ENCODE measurements around the gene SLC7A14.

SLC7A14 gene

GRCh38 chr3:170593634-170594033, 7.8 kb upstream of the SLC7A14 start:
- no peak for DNase-seq (ENCODE audit: low read depth)
- no peak for TF ChIP-seq POLR2A (IDR thresholded peaks at IDR 0.05; ENCODE audit: extremely low read depth, insufficient read length)
- TF ChIP-seq, protein P1, sequence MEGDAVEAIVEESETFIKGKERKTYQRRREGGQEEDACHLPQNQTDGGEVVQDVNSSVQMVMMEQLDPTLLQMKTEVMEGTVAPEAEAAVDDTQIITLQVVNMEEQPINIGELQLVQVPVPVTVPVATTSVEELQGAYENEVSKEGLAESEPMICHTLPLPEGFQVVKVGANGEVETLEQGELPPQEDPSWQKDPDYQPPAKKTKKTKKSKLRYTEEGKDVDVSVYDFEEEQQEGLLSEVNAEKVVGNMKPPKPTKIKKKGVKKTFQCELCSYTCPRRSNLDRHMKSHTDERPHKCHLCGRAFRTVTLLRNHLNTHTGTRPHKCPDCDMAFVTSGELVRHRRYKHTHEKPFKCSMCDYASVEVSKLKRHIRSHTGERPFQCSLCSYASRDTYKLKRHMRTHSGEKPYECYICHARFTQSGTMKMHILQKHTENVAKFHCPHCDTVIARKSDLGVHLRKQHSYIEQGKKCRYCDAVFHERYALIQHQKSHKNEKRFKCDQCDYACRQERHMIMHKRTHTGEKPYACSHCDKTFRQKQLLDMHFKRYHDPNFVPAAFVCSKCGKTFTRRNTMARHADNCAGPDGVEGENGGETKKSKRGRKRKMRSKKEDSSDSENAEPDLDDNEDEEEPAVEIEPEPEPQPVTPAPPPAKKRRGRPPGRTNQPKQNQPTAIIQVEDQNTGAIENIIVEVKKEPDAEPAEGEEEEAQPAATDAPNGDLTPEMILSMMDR (IDR thresholded peaks at IDR 0.05; ENCODE audit: low read depth, low read length), result no peak
- TF ChIP-seq MYC (IDR thresholded peaks at IDR 0.05; ENCODE audit: low read depth, low read length), result no peak
- no peak for TF ChIP-seq MAX (IDR thresholded peaks at IDR 0.05; ENCODE audit: low read depth, low read length)
- no peak overlapping the region for H3K4me3 ChIP-seq (ENCODE audit: low read depth, low read length)

GRCh38 chr3:170589113-170589512, 3.2 kb upstream of the SLC7A14 start:
- DNase-seq (ENCODE audit: low read depth), result no peak
- H3K4me3 ChIP-seq (ENCODE audit: low read depth, low read length), result no peak overlapping the region
- TF ChIP-seq MYC (IDR thresholded peaks at IDR 0.05; ENCODE audit: low read depth, low read length) (no peak), MAX (IDR thresholded peaks at IDR 0.05; ENCODE audit: low read depth, low read length) (no peak), POLR2A (IDR thresholded peaks at IDR 0.05; ENCODE audit: extremely low read depth, insufficient read length) (no peak)
- TF ChIP-seq, protein P1 (IDR thresholded peaks at IDR 0.05; ENCODE audit: low read depth, low read length), result no peak

DNA sequence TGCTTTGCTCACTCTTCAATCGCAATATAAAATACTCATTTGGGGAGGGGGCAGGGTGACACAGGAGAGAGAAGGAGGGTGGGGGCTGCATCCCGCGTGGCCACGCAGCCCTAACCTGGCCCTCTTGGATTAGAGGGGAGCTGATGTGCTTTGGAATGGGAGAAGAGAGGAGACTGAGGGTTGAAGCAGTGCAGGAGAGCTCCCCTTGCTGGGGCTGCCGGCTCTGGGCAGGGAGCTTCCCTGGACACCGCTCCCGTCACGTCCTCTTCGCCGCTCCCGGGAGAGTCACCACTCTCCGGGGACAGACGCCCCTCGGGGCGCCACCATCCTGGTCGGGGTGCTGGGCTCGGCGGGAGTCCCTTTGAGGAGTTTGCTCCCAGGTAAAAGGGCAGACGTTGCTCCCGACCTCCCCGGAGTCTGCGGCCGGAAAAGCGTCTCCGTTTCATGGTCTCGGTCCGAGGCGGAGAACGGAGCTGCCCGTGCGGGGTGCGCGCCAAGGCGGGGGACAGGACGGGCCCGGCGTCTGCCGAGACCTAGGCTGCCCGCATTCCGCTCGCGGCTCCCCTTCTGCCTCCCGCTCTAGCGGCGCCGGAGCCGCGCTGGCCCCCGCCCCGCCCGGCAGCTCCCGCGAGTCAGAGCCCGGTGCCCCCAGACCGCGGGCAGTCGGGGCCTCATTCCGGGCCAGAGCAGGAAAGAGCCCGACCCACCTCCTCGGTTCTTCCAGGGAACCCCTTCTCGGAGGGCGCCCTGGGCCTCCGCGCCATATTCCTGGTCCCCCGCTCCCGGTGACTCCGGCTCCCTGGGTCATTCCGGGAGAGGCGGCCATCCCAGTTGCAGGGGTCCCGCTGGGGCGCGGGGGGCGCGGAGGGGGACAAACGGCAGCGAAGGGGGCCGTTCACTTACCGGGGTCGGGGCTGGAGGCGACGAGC, 603 bp downstream of the SLC7A14 start:
- H3K4me3 ChIP-seq (ENCODE audit: low read depth, low read length), result no peak overlapping the region
- no peak for DNase-seq (ENCODE audit: low read depth)
- TF ChIP-seq, protein P1 (IDR thresholded peaks at IDR 0.05; ENCODE audit: low read depth, low read length), result no peak
- TF ChIP-seq MYC (IDR thresholded peaks at IDR 0.05; ENCODE audit: low read depth, low read length), result no peak
- no peak for TF ChIP-seq POLR2A (IDR thresholded peaks at IDR 0.05; ENCODE audit: extremely low read depth, insufficient read length)
- TF ChIP-seq MAX (IDR thresholded peaks at IDR 0.05; ENCODE audit: low read depth, low read length), result no peak

GRCh38 chr3:170584585-170585007, 1.3 kb downstream of the SLC7A14 start:
- H3K4me3 ChIP-seq (ENCODE audit: low read depth, low read length), result no peak overlapping the region
- peak; percentile 47 for DNase-seq (ENCODE audit: low read depth)
- TF ChIP-seq POLR2A (IDR thresholded peaks at IDR 0.05; ENCODE audit: extremely low read depth, insufficient read length), result no peak
- TF ChIP-seq, protein P1 (IDR thresholded peaks at IDR 0.05; ENCODE audit: low read depth, low read length), result no peak
- no peak for TF ChIP-seq MYC (IDR thresholded peaks at IDR 0.05; ENCODE audit: low read depth, low read length)
- no peak for TF ChIP-seq MAX (IDR thresholded peaks at IDR 0.05; ENCODE audit: low read depth, low read length)

DNA sequence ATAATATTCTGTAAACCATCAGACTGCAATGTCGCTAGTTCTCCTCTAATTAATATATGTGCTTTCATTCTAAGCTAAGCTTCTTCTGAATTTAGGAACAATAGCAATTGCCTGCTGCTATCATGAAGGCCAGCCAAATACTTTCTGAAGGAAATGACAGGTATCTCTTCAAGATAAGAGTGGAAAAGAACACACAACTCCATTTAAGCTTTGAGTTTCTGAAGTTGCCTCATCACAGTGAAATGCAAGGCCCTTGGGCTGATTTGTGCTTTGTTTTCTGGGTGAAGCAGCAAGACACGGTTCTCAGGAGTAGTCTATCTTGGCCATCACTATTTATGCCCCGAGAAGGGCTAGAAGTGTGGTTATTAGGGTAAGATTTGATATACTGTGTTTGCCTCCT, 6.2 kb downstream of the SLC7A14 start:
- TF ChIP-seq MAX (IDR thresholded peaks at IDR 0.05; ENCODE audit: low read depth, low read length) (no peak), MYC (IDR thresholded peaks at IDR 0.05; ENCODE audit: low read depth, low read length) (no peak), POLR2A (IDR thresholded peaks at IDR 0.05; ENCODE audit: extremely low read depth, insufficient read length) (no peak)
- TF ChIP-seq, protein P1 (IDR thresholded peaks at IDR 0.05; ENCODE audit: low read depth, low read length), result no peak
- H3K4me3 ChIP-seq (ENCODE audit: low read depth, low read length), result no peak overlapping the region
- DNase-seq (ENCODE audit: low read depth), result no peak

Measured in NB4 (cell line).